ENCODE data around the gene FRMD5. TPM values are rescaled to one million over a fixed set of nuclear protein-coding genes. Genes with fewer than 3 reads are reported as not detected.

Gene FRMD5
- total and polyA plus RNA-seq, 2 donors (not counting 1 experiment from before 2014, with no cell fraction given), result not detected

DNA sequence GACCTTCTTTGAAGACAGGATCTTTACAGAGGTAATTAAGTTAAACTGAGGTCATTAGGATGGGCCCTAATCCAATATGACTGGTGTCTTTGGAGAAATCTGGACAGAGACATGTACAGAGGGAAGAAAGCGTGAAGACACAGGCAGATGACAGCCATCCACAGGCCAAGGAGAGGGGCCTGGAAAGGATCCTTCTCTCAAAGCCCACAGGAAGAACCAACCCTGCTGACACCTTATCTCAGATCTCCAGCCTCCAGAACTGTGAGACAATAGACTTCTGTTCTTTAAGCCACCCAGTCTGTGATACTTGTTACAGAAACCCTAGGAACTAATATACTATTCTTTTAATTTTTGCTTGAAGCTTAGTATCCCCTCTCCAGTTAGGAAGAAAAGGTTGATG lies 294.1 kb downstream of the FRMD5 start:
- no peaks in the 10 kb centered on the region for H3K27me3 ChIP-seq (replicated peaks in 1 of 4; ENCODE audit: control extremely low read depth in 1 of 4, control insufficient read depth in 3 of 4, insufficient read depth in 4 of 4, low read length in 3 of 4)
- no peak overlapping the region for H3K4me2 ChIP-seq (replicated peaks; ENCODE audit: low read depth, low read length, poor library complexity, severe bottlenecking)
- no peaks in the 10 kb centered on the region for H3K9me3 Mint-ChIP-seq (ENCODE audit: insufficient read depth)
- intact Hi-C loops (cut with micrococcal nuclease), result loop anchor here (10.0 kb wide), 1 partner anchor 314 kb away; no protein-coding TSS in a partner anchor
- H3K4me1 ChIP-seq (ENCODE audit: control insufficient read depth in 2 of 2, insufficient read depth in 2 of 2, low read length in 2 of 2), result peaks cover 0 to 4% of the 10 kb centered on the region in 2 donors
- ATAC-seq (ENCODE audit: low read depth) (no peak), DNase-seq (no peak)
- POLR2A ChIA-PET, result no interaction called here
- H3K27me3 Mint-ChIP-seq, result no peaks in the 10 kb centered on the region
- WGBS (ENCODE audit: insufficient coverage), result 100% methylated on average over 1 of the region's 1 CpG
- H3K9ac ChIP-seq (ENCODE audit: low read length), result no peak overlapping the region
- no peak overlapping the region for H3K4me3 Mint-ChIP-seq
- no peaks in the 10 kb centered on the region for H3K79me2 ChIP-seq (ENCODE audit: control insufficient read depth, insufficient read depth, low read length)
- no peaks in the 10 kb centered on the region for H3K9me3 ChIP-seq (ENCODE audit: control extremely low read depth in 1 of 3, control insufficient read depth in 2 of 3, insufficient read depth in 1 of 3, low read length in 2 of 3)
- H3K36me3 ChIP-seq (replicated peaks in 1 of 2; ENCODE audit: control extremely low read depth in 1 of 2, control insufficient read depth in 1 of 2, extremely low read depth in 1 of 2, insufficient read depth in 2 of 2, low read length in 1 of 2), result no peaks in the 10 kb centered on the region
- no peak overlapping the region for H3K27ac ChIP-seq (ENCODE audit: low read length in 2 of 2)
- no peak overlapping the region for H3K27ac Mint-ChIP-seq
- peaks cover 5% of the 10 kb centered on the region for H3K4me1 Mint-ChIP-seq
- no peaks in the 10 kb centered on the region for H4K20me1 ChIP-seq (ENCODE audit: control insufficient read depth, insufficient read depth, low read length, poor library complexity, severe bottlenecking)
- no peak overlapping the region for H2AFZ ChIP-seq (ENCODE audit: insufficient read depth, low read depth, low read length, poor library complexity, severe bottlenecking)
- no peak for TF ChIP-seq EZH2 (IDR thresholded peaks at IDR 0.05; ENCODE audit: borderline replicate concordance, insufficient read depth, low read depth, low read length, poor library complexity, severe bottlenecking)
- TF ChIP-seq, protein P1, sequence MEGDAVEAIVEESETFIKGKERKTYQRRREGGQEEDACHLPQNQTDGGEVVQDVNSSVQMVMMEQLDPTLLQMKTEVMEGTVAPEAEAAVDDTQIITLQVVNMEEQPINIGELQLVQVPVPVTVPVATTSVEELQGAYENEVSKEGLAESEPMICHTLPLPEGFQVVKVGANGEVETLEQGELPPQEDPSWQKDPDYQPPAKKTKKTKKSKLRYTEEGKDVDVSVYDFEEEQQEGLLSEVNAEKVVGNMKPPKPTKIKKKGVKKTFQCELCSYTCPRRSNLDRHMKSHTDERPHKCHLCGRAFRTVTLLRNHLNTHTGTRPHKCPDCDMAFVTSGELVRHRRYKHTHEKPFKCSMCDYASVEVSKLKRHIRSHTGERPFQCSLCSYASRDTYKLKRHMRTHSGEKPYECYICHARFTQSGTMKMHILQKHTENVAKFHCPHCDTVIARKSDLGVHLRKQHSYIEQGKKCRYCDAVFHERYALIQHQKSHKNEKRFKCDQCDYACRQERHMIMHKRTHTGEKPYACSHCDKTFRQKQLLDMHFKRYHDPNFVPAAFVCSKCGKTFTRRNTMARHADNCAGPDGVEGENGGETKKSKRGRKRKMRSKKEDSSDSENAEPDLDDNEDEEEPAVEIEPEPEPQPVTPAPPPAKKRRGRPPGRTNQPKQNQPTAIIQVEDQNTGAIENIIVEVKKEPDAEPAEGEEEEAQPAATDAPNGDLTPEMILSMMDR (IDR thresholded peaks at IDR 0.05), result no peak
- CTCF ChIA-PET, result interaction anchor here (0.6 to 1.0 kb wide), 2 partner anchors 396 to 600 kb away, joined by 4 read pairs; no protein-coding TSS in a partner anchor
- no peak overlapping the region for H3K4me3 ChIP-seq (ENCODE audit: control extremely low read depth in 1 of 5, extremely low read depth in 1 of 5, insufficient read depth in 1 of 5, low read depth in 2 of 5, low read length in 4 of 5)

- no peak overlapping the region for H3K27ac ChIP-seq (ENCODE audit: low read length in 2 of 2)
- H3K4me2 ChIP-seq (replicated peaks; ENCODE audit: low read depth, low read length, poor library complexity, severe bottlenecking), result no peak overlapping the region
- H3K4me3 Mint-ChIP-seq, result no peak overlapping the region
- H3K4me3 ChIP-seq (ENCODE audit: control extremely low read depth in 1 of 5, extremely low read depth in 1 of 5, insufficient read depth in 1 of 5, low read depth in 2 of 5, low read length in 4 of 5), result no peak overlapping the region
- intact Hi-C loops (cut with micrococcal nuclease), result loop anchor here (10.0 kb wide), 1 partner anchor 315 kb away; no protein-coding TSS in a partner anchor
- H3K9ac ChIP-seq (ENCODE audit: low read length), result no peak overlapping the region
- H2AFZ ChIP-seq (ENCODE audit: insufficient read depth, low read depth, low read length, poor library complexity, severe bottlenecking), result no peak overlapping the region
- H3K4me1 Mint-ChIP-seq, result peaks cover 5% of the 10 kb centered on the region
- no peaks in the 10 kb centered on the region for H4K20me1 ChIP-seq (ENCODE audit: control insufficient read depth, insufficient read depth, low read length, poor library complexity, severe bottlenecking)
- peaks cover 0 to 4% of the 10 kb centered on the region in 2 donors for H3K4me1 ChIP-seq (ENCODE audit: control insufficient read depth in 2 of 2, insufficient read depth in 2 of 2, low read length in 2 of 2)
- TF ChIP-seq, protein P1 (IDR thresholded peaks at IDR 0.05), result no peak
- TF ChIP-seq EZH2 (IDR thresholded peaks at IDR 0.05; ENCODE audit: borderline replicate concordance, insufficient read depth, low read depth, low read length, poor library complexity, severe bottlenecking), result no peak
- H3K9me3 ChIP-seq (ENCODE audit: control extremely low read depth in 1 of 3, control insufficient read depth in 2 of 3, insufficient read depth in 1 of 3, low read length in 2 of 3), result no peaks in the 10 kb centered on the region
- 73% methylated on average over 4 of the region's 5 CpGs for WGBS (ENCODE audit: insufficient coverage)
- no peaks in the 10 kb centered on the region for H3K36me3 ChIP-seq (replicated peaks in 1 of 2; ENCODE audit: control extremely low read depth in 1 of 2, control insufficient read depth in 1 of 2, extremely low read depth in 1 of 2, insufficient read depth in 2 of 2, low read length in 1 of 2)
- DNase-seq (no peak), ATAC-seq (ENCODE audit: low read depth) (no peak)
- no peaks in the 10 kb centered on the region for H3K27me3 Mint-ChIP-seq
- no peaks in the 10 kb centered on the region for H3K27me3 ChIP-seq (replicated peaks in 1 of 4; ENCODE audit: control extremely low read depth in 1 of 4, control insufficient read depth in 3 of 4, insufficient read depth in 4 of 4, low read length in 3 of 4)
- no peak overlapping the region for H3K27ac Mint-ChIP-seq
- no peaks in the 10 kb centered on the region for H3K79me2 ChIP-seq (ENCODE audit: control insufficient read depth, insufficient read depth, low read length)
- ChIA-PET CTCF (interaction anchor here (1.0 kb wide), 1 partner anchor 601 kb away, joined by 4 read pairs; no protein-coding TSS in a partner anchor), POLR2A (no interaction called here)
- H3K9me3 Mint-ChIP-seq (ENCODE audit: insufficient read depth), result no peaks in the 10 kb centered on the region
Measured at GRCh38 chr15:43899928-43900327, 295.1 kb downstream of the FRMD5 start.
